WTC11 (cell line): Measurements from ENCODE around the gene SLC25A12. TPM values are rescaled to one million over a fixed set of nuclear protein-coding genes. Genes with fewer than 3 reads are reported as not detected.

Experiments
- ATF6 ChIP-seq: sonication (generic); formaldehyde crosslinking; IDR thresholded peaks from 2 replicates; pipeline ENCODE4 v1.8.1; 2023; ENCODE audit warnings: mild to moderate bottlenecking, missing genetic modification reagents
- CREM ChIP-seq: sonication (generic); formaldehyde crosslinking; IDR thresholded peaks from 2 replicates; pipeline ENCODE4 v1.8.1; 2022; ENCODE audit warnings: mild to moderate bottlenecking, missing genetic modification reagents, moderate library complexity
- E2F4 ChIP-seq: sonication (generic); formaldehyde crosslinking; IDR thresholded peaks from 2 replicates; pipeline ENCODE4 v1.8.1; 2022; ENCODE audit warnings: low read depth, mild to moderate bottlenecking, moderate library complexity, missing genetic modification reagents, borderline replicate concordance
- ELF4 ChIP-seq: sonication (generic); formaldehyde crosslinking; IDR thresholded peaks from 2 replicates; pipeline ENCODE4 v1.8.1; 2022; ENCODE audit warnings: low read depth, mild to moderate bottlenecking, moderate library complexity, missing genetic modification reagents
- FOXJ3 ChIP-seq: sonication (generic); formaldehyde crosslinking; IDR thresholded peaks from 2 replicates; pipeline ENCODE4 v1.9.0; 2021; ENCODE audit warnings: missing genetic modification reagents, mild to moderate bottlenecking, borderline replicate concordance
- GRHL2 ChIP-seq: fragments of 250-450 bp; sonication (Bioruptor Pico); IDR thresholded peaks from 2 replicates; pipeline ENCODE4 v1.8.0; 2022; ENCODE audit warnings: mild to moderate bottlenecking, moderate library complexity; ENCODE audit not compliant: insufficient replicate concordance, severe bottlenecking
- GTF2I ChIP-seq: fragments of 250-450 bp; sonication (Bioruptor Pico); conservative IDR thresholded peaks from 2 replicates; pipeline ENCODE4 v1.4.0; 2021; ENCODE audit warnings: mild to moderate bottlenecking
- IRF2 ChIP-seq: sonication (generic); formaldehyde crosslinking; IDR thresholded peaks from 2 replicates; pipeline ENCODE4 v1.8.0; 2022; ENCODE audit warnings: low read depth, missing genetic modification reagents, borderline replicate concordance
- JAZF1 ChIP-seq: fragments of 250-450 bp; sonication (Bioruptor Pico); IDR thresholded peaks from 2 replicates; pipeline ENCODE4 v1.9.0; 2021; ENCODE audit warnings: moderate library complexity, mild to moderate bottlenecking, inconsistent platforms
- JUN ChIP-seq: sonication (generic); formaldehyde crosslinking; IDR thresholded peaks from 2 replicates; pipeline ENCODE4 v1.8.0; 2023; ENCODE audit warnings: mild to moderate bottlenecking, missing genetic modification reagents
- NFYB ChIP-seq: sonication (generic); formaldehyde crosslinking; conservative IDR thresholded peaks from 2 replicates; pipeline ENCODE4 v1.8.0; 2022; ENCODE audit warnings: low read depth, missing genetic modification reagents
- PRDM15 ChIP-seq: sonication (generic); formaldehyde crosslinking; IDR thresholded peaks from 2 replicates; pipeline ENCODE4 v1.8.0; 2022; ENCODE audit warnings: missing genetic modification reagents
- PREB ChIP-seq: sonication (generic); formaldehyde crosslinking; IDR thresholded peaks from 2 replicates; pipeline ENCODE4 v1.8.1; 2022; ENCODE audit warnings: mild to moderate bottlenecking, missing genetic modification reagents, moderate library complexity, borderline replicate concordance
- PRRX2 ChIP-seq: fragments of 250-450 bp; sonication (Bioruptor Pico); IDR thresholded peaks from 2 replicates; pipeline ENCODE4 v1.8.0; 2021; ENCODE audit warnings: mild to moderate bottlenecking
- STAT6 ChIP-seq: sonication (generic); formaldehyde crosslinking; conservative IDR thresholded peaks from 2 replicates; pipeline ENCODE4 v1.8.1; 2023; ENCODE audit warnings: mild to moderate bottlenecking, low read depth, missing genetic modification reagents, moderate library complexity
- TEAD1 ChIP-seq: sonication (generic); formaldehyde crosslinking; IDR thresholded peaks from 2 replicates; pipeline ENCODE4 v1.8.0; 2022; ENCODE audit warnings: mild to moderate bottlenecking, missing genetic modification reagents
- USF2 ChIP-seq: sonication (generic); formaldehyde crosslinking; IDR thresholded peaks from 2 replicates; pipeline ENCODE4 v1.8.1; 2023; ENCODE audit warnings: mild to moderate bottlenecking, missing genetic modification reagents, moderate library complexity
- ZNF121 ChIP-seq: sonication (generic); formaldehyde crosslinking; IDR thresholded peaks from 2 replicates; pipeline ENCODE4 v1.8.0; 2023; ENCODE audit warnings: missing genetic modification reagents
- ZNF232 ChIP-seq: sonication (generic); formaldehyde crosslinking; IDR thresholded peaks from 2 replicates; pipeline ENCODE4 v1.8.0; 2022; ENCODE audit warnings: mild to moderate bottlenecking, missing genetic modification reagents
- ZNF281 ChIP-seq: sonication (generic); formaldehyde crosslinking; IDR thresholded peaks from 2 replicates; pipeline ENCODE4 v1.8.0; 2023; ENCODE audit warnings: mild to moderate bottlenecking, missing genetic modification reagents
- ZNF317 ChIP-seq: sonication (generic); formaldehyde crosslinking; IDR thresholded peaks from 2 replicates; pipeline ENCODE4 v1.8.1; 2023; ENCODE audit warnings: low read depth, mild to moderate bottlenecking, moderate library complexity, missing genetic modification reagents, borderline replicate concordance
- ZNF671 ChIP-seq: fragments of 250-450 bp; sonication (Bioruptor Pico); IDR thresholded peaks from 2 replicates; pipeline ENCODE4 v1.8.0; 2021; ENCODE audit warnings: mild to moderate bottlenecking
- total RNA-seq: library from RNA; stranded (reverse); gene quantifications from 3 replicates; pipeline ENCODE4 v1.2.3, GENCODE V29; 2021

Gene SLC25A12
- total RNA-seq, 1 experiment from 2014 or later = 9.0 TPM

GRCh38 chr2:171922230-171923022, 28.4 kb upstream of the SLC25A12 start, which contains the start of gene HAT1 (continued):
- no peak for TF ChIP-seq PREB (CRISPR knock-in tag)
- no peak for TF ChIP-seq PRRX2
- no peak for TF ChIP-seq STAT6 (CRISPR knock-in tag)
- TF ChIP-seq ZNF232 (CRISPR knock-in tag) = no peak
- TF ChIP-seq ZNF671 = no peak
- TF ChIP-seq GRHL2 (CRISPR knock-in tag) = no peak
- no peak for TF ChIP-seq FOXJ3 (CRISPR knock-in tag)
- no peak for TF ChIP-seq ZNF317
- TF ChIP-seq ATF6 (CRISPR knock-in tag) = no peak
- TF ChIP-seq USF2 (CRISPR knock-in tag) = no peak
- TF ChIP-seq JAZF1 (CRISPR knock-in tag) = no peak
- TF ChIP-seq IRF2 = no peak
- TF ChIP-seq ZNF281 (CRISPR knock-in tag) = no peak; the same call in 1 of the 2 replicates
- 0 out of 2 replicates have a peak, but pooled peaks have one; percentile 24 for TF ChIP-seq NFYB (CRISPR knock-in tag)
- TF ChIP-seq PRDM15 (CRISPR knock-in tag) = no peak
- TF ChIP-seq ELF4 (CRISPR knock-in tag) = no peak
- no peak for TF ChIP-seq E2F4
- TF ChIP-seq CREM (CRISPR knock-in tag) = peak; percentile 88
- 0 out of 2 replicates have a peak, but pooled peaks have one; percentile 37 for TF ChIP-seq TEAD1
- TF ChIP-seq GTF2I (CRISPR knock-in tag) = no peak
- no peak for TF ChIP-seq JUN (CRISPR knock-in tag)
- TF ChIP-seq ZNF121 (CRISPR knock-in tag) = peak; percentile 90
